GM19025 (cell line): Measurements from ENCODE around the gene STOX1.
"Not testable (repeated sequence)": the region's sequence is repeated elsewhere in the genome, so short reads cannot be mapped to it uniquely, and the experiment has no call there.

Experiments
- ATAC-seq: cut with Tn5 transposase; IDR thresholded peaks from one replicate; pipeline ENCODE4 v1.9.1; 2021; ENCODE audit warnings: mild to moderate bottlenecking, low read depth, moderate library complexity; ENCODE audit not compliant: unreplicated experiment

STOX1 gene

DNA sequence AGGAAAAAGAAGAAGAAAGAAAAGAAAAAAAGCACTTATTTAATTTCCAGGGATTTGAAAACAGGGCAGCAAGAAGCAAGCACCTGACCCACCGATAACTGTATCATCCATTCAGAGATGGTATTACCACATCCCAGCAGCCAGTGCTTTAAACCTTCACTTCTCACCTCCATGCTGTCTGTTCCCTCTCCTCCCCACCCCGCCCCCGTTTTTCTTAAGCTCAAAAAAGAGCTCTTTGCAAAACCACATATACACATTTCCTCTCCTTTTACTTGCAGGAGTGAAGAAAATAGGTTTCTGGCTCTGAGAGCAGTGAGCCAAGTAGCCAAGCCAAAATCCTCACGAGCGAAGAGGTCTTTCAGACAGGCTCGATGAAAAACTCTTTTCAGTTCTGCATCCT is 2.2 kb downstream of the STOX1 start:
- ATAC-seq = no peak

DNA sequence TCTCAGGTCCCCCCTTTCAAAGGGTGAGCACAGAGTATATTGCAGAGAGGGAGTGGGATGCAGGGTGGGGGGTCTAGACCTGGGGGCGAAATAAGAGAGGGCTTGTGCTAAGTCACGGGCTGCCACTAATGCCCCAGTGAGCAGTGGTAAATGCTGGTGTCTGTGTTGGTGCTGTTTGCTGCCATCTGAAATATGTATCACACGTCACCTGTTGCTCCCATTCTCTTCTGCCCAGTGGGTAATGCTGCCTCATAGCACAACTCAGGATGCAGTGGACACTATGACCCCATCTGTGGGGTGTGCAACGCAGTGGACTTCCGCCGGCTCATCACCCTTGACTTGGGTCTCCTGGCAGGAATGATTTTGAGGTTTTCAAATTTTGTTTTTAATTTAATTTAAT is 2.6 kb downstream of the STOX1 start:
- ATAC-seq = no peak

DNA sequence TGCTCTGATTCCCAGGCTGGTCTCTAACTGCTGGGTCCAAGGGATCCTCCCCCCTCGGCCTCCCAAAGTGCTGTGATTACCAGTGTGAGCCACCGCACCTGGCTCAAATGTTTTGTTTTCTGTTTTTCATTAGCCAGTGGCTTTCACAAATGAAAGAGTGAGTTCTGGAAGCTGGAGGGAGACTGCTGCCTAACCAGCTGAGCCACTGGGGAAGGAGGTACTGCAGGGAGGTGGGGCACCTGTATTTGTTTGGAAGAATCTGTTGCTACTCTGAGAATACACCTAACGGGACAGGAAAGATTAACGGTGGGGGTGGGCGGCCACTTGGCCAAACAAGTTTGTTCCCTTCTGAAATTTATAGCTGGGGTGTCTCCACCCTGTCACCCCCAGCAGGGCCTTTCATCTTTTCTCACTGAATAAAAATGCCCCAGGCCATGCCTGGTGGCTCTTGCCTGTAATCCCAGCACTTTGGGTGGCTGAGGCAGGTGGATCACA is 4.7 kb downstream of the STOX1 start:
- ATAC-seq = no peak

DNA sequence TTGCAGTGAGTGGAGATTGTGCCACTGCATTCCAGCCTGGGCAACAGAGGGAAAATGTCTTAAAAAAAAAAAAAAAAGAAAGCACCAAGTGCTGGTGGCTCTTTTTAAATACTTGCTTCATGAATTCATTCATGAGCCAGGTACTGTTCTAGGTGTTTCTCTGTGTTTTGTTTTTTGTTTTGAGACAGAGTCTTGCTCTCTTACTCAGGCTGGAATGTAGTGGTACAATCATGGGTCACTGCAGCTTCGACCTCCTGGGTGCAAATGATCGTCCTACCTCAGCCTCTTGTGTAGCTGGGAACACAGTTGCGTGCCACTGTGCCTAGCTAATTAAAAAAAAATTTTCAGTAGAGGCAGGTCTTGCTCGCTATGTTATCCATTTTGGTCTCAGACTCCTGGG is 5.3 kb downstream of the STOX1 start:
- no peak for ATAC-seq

DNA sequence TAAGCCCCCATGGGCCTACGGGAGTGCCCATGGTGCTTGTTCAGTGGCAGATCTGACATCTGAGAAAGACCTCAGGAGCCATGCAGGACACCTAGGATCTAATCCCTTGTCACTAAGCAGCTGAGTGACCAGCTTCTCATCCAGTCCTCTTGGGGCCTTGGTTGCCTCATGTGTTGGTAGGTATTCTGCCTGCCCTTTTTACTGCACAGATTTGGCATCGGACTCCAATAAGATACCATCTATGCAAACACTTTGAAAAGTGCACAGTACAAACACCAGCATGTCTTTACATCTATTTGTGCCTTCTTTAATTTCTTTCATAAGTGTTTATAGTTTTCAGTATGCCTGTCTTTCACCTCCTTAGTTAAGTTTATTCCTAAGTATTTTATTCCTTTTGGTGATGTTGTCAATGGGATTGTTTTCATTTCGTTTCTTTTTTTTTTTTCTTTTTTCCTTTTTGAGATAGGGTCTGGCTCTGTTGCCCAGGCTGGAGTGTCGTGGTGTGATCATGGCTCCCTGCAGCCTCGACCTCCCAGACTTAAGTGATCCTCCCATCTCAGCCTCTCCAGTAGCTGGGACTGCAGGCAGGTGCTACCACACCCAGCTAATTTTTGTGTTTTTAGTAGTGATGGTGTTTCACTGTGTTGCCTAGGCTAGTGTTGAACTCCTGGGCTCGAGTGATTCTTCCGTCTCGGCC is 10.4 kb downstream of the STOX1 start:
- no peak for ATAC-seq

DNA sequence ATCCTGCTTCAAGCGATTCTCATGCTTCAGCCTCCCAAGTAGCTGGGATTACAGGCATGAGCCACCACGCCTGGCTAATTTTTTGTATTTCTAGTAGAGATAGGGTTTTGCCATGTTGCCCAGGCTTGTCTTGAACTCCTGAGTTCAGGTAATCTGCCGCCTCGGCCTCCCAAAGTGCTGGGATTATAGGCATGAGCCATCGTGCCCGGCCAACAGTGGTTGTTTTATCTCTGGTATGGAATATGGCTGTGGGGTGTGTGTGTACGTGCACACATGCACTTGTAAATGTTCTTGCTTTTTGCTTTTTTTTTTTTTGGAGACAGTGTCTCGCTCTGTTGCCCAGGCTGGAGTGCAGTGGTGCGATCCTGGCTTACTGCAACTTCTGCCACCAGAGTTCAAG is 13.3 kb downstream of the STOX1 start:
- not testable (repeated sequence) for ATAC-seq

DNA sequence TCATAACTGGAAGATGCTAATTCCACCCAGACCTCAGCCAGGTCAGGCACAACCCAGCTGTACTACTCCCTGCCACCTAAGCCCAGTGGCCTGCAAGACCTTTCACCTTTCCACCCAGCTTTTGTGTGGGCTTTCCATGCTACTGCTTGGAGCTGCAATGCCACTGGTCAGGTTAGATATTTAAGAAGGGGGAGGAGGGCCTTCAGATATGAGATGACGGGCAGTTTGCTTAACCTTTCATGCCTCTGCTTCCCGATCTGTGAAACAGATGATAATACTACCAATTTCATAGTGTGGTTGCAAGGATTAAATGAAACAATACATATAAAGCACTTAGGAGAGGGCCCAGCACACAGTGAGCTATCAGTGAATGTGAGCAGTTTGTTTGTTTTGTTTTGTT is 20.9 kb downstream of the STOX1 start:
- ATAC-seq = no peak

DNA sequence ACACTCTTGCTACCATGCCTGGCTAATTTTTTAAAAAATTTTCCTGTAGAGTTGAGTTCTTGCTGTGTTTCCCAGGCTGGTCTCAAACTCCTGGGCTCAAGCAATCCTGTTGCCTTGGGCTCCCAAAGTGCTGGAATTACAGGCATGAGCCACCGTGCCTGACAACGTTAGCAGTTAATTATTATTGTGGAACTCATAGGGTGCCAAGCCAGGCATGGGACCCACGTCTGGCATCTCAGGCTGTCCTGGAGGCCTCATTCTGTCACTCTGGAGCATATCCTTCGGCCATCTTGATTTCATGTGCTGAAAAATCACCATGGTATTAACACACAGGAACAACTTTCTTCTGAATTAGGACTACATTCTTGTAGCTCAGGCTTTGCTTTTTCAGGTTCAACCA is 21.5 kb downstream of the STOX1 start:
- ATAC-seq = no peak

DNA sequence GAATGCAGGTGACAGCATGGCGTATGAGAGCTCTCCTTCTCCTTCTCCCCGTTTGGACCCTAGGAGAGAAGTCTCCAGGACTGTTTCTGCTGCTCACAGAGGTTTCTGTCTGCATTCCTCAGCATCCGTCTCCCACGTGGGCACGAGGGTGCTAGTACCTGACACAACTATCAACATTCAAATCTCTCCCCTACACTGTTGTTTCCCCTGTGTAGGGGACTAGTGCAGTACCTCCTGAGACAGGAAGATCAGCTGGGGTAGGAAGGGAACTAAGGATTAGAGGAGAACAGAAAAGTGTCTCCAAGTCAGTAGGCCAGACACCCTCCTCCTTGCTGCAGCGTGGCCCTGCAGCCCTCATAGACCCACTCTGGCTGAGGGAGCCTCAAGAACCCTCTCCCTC is 29.0 kb downstream of the STOX1 start:
- no peak for ATAC-seq

DNA sequence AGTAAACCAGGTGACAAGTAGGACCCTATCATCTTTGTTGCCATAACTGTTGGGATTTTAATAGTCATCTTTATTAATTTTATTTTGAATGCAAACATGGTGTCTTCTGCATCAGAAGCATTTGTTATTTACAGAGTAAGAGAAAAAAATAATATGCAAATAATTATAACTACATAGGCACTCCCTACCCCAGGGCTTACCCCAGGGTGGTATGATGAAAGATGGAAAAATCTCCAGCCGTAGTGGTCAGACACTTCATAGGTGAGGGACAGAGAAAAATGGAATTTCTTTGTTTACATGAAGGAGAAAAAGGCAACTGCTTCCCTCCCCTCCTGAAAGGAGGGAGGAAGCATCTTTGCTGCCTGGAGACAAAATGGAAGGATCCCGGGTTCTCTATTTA is 29.7 kb downstream of the STOX1 start:
- ATAC-seq = no peak

DNA sequence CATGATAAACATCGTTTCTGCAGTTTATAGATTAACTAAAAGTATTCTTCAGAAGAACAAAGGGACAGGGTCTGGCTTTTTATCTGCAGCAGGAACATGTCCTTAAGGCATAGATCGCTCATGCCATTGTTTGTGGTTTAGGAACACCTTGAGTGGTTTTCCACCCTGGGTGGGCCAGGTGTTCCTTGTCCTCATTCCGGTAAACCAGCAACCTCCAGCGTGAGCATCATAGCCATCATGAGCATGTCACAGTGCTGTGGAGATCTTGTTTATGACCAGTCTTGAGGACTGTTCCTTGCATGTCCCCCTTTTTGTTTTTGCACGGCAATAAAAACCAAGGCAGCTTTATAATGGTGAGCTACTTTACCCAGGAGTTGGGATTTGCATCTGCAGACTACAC is 33.9 kb downstream of the STOX1 start:
- no peak for ATAC-seq

DNA sequence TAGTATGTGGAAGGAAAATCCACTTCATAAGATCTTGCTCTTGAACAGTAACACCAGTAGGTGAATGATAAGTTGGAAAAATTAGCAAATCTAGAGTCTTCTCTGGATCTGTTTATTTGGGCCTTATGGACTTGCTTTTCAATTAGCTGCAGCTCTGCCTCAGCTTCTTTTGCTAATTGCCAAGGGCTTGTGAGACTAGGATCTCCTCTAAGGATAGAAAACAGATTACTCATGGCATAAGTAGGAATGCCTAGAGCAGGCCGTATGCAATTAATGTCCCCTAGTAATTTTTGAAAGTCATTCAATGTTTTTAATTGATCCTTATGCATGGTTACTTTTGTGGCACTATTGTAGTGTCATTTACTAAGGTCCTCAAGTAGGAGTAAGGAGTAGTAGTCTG is 37.3 kb downstream of the STOX1 start:
- no peak for ATAC-seq

DNA sequence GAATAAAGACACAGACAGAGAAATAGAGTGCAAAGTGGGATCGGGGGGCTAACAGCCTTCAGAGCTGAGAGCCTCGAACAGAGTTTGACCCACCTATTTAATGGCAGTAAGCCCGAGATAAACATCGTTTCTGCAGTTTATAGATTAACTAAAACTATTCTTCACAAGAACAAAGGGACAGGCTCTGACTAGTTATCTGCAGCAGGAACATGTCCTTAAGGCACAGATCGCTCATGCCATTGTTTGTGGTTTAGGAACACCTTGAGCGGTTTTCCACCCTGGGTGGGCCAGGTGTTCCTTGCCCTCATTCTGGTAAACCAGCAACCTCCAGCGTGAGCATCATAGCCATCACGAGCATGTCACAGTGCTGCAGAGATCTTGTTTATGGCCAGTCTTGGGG is 40.8 kb downstream of the STOX1 start:
- ATAC-seq = not testable (repeated sequence)

DNA sequence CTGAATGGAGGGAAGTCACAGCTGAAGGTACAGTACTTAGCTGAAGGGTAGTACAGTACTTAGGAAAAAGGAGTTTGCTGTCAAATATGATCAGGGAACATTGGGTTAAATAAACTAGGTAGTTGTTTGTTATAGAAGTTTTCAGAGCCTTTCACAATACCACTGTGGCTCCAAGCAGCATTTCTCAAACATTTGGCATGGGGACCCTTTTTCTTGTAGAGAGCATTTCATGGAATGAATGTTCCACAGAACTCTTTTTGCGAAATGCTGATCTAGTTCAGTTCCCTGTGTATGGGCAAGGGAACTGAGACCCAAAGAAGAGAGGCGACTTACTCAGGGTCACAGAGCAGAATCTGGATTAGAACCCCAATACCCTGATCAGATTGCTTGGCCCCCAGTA is 42.3 kb downstream of the STOX1 start:
- no peak for ATAC-seq

DNA sequence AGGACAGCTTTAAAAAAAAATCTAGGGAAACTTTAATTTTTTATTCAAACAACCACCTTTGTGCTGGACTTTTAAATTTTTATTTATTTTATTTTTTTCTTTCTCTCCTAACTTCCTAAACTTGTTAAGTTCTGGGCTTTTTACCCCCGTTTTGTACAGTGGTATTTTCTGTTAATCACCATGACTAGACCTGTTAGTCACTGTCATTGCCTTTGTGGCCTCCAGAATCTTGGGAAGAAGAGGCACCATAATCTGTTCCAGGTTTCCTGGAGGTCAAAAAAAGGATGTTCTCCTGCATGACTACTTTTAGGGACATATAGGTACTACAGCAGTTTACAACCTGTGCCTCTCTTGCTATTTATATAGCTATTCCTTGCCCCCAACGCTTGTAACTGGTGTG is 42.7 kb downstream of the STOX1 start:
- ATAC-seq = no peak

DNA sequence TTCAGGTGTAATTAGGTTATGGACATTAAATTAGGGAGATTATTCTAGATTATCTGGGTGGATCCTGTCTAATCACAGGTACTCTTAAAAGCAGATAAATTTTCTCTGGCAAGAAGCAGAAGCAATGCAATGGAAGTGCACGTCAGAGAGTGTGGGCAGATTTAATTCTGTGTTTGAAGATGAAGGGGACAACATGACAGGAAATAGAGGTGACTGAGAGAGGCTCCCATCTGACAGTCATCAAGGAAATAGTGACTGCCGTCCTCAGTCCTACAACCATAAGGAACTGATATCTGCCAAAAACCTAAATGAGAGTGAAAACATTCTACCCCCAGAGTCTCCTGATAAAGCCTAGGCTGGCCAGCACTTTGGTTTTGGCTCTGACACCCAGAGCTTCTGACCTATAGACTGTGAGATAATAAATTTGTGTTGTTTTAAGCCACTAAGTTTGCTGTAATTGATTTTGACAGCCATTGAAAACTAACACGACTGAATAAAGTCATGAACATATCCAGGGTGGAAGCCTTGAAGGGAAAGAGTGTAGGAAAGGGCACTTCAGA is 43.3 kb downstream of the STOX1 start:
- no peak for ATAC-seq

DNA sequence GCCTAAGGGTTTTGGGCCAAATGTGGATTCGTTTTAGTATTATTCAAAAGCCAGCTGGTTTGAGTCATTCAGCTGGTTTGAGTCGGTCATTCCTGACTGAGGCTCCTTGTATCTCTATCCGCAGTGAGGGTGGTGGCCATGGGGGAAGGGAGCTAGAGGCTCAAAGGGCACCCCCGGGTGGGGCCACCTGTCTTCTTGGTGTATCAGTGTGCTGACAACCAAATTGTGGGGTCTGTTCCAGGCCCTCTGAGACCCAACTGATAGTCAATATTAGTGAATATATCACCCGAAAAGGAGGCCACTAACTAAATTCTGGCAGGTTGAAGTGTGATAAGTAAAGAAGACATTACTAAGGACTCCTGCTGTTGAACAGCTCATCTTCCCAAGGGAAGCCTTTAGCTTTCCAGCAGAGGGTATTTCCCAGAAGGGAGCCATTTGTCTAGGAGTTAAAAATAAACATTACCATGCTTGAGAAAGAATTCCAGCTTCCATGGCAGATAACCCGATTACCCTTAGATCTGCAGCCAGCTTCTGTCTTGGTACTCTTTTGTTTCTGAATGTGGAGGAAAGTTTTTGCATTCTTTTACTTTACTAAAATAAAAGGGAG is 43.9 kb downstream of the STOX1 start:
- ATAC-seq = no peak

DNA sequence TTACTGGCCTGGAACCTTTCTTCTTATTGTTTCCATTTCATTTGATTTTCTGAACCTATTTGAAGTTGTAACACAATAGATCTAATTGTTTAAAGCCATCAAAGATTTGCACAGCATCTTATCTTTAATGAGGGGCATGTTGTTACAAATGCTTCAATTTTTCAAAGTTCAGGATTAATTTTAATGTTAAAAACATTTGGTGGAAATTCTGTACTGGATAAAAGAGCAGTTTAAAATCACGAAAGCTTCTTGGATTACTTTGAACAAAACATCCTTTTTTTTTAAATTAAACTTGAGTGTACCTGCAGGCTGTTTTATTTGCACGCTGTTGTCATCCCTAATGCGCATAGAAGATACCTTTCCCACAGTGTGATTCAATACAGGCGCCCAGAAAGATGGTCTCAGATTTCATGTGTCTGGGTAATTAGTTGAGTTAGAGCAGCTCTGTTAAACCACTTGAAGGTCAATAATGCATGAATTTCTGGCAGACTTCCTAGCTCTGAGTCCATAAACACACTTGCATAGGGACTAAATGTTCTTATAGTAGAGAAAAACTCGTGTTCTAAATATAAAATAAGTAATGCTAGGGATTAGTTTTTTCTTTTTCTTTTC is 44.5 kb downstream of the STOX1 start:
- ATAC-seq = no peak

DNA sequence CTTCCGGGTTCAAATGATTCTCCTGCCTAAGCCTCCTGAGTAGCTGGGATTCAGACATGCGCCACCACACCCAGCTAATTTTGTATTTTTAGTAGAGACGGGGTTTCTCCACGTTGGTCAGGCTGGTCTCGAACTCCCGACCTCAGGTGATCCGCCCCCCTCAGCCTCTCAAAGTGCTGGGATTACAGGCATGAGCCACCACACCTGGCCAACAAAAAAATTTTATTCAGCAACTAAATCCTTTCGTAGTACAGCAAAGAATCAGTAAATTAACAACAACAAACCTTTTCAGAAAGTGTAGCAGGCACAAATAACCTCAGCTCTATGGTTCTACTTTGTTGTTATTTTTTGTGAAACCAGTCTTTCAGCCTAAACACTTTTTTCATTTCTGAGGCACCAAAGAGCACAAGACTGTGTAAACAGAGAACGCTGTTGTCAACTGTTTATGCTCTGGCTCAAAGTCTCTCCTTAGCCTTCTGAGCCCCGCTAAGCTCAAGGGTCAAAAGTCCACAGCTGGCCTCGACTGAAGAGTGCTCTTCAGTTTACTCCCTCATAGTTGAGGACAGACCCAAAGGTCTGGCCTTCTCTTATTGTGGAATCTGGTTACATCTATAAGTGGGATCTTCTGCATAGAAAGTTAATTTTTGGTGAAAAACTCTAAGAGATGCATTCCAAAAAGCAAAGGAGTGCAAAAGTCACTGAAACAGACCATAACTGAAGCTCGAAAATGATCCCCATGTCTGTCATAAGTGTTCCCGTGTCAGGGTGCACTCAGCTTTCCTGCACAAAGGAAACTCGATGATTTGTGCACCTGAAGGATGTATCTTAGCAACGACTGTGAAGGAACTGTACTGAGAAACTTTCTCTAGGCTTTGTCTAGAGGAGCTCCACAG is 49.2 kb downstream of the STOX1 start:
- ATAC-seq = no peak

DNA sequence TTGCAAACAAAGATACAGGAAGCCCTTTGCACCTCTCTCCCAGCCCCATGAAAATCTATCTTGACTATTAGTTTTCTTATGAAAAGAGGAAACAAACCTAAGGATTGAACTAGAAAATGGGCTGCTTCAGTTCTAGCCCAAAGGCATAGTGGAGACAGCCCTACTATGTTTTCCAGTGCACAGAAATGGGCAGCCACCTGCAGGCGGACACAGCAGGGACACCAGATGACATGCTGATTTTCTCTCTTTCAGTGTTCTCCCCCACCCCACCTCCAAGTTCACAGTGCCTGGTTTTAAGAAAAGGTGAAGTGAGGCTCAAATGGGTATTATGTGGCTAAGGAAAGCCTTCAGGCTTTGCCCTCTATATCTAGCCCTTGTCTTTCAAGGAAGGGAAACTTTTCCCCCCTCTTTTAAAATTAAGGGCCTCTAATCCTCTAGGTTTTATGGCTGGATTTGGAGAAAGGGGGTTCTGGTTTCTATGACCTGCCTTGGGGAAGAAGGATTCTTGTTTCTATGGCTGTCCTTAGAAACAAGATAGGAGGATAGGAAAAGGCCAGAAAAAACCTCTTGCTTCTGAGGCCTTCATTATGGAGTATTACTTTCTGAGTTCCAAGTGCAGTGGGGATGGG is 50.3 kb downstream of the STOX1 start:
- ATAC-seq = no peak
